Islet of Langerhans (tissue), 1 donor: ENCODE data around the gene SETD7.
A peak's percentile ranks its signal among the peaks of the same experiment; 100 is the strongest.

ENCODE experiments used
- FAIRE-seq: peaks from one replicate; lab custom pipeline; 2011; peaks lifted over from hg19 to GRCh38; lab: Jason Lieb, UNC

Gene SETD7

DNA sequence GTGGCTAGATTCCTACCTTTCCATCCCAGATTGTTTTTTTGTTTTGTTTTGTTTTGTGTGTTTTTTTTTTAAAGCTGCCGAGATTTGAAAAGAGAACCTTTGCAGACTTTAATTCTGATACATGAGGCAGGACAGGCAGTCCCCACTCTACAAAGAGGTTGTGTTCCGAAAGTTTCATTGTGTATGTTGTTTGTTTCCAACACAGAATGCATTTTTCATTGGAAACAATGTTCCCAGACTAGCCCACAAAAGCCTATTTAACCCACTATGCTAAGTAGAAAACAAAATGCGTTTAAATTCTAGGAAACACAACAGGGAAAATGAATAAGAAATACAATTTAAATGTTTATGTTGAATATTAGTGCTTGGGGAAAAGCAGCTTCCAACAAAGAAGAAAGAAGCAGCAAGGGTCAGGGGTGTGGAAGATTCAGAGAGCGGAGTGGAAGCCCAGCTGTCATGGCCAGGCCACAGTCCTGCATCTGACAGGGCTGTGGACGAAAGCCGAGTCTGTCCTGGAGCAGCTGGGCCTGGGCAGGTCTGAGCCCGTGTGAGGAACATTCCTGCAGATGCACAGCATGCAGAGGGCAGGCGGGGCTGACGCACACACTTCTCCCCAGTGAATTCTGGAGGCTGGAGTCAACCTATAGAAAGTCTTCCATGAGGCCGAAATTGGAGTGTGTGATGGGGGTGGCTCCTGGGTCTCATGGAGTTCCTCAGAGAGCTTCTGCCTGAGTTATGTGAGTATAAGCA lies 12.4 kb upstream of the SETD7 start:
- FAIRE-seq: no peak

DNA sequence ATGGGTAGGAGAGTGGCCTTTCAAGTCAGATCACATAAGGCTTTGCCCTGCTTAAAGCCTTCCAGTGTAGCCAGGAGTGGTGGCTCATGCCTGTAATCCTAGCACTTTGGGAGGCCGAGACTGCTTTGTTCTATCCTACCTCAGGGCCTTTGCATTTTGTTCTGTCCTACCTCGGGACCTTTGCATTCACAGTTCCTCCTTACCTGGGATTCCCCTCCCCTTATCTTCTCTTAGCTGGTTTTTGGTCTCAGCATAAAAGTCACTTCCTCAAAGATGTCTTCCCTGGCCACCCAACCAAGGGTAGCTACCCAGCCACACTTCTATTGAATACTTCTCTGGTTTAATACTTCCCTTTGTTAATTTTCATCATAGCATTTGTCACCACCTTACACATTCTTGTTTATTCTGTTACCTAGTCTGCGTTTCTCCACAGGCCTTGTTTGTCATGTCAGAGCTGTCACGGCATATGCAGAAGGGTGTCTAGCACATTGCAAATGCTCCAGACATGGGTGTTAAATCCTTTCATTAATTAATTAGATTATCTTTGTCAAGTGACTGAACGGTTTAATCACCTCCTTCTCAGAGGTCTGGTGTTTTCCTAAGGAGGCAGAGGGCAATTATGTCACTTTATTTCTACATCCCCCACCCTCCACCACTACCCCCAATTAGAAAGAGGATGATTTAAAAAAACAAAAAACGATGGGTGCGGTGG lies 11.3 kb upstream of the SETD7 start:
- FAIRE-seq: no peak

DNA sequence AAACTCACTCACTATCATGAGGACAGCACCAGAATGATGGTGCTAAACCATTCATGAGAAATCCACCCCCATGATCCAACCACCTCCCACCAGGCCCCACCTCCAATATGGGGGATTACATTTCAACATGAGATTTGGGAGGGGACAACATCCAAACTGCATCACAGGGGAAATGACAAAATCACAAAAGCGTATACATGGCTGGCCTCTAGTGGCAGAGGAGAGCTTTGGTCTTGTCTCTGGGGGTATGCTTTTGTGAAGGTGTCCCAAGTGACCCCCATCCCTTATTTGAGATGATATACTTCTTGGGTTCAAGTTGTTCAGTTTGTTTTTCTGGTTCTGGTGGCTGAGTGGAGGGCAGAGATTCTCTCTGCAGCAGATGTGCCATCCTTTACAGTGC lies 8.5 kb upstream of the SETD7 start:
- no peak for FAIRE-seq

GRCh38 chr4:139563515-139563914 lies 7.5 kb upstream of the SETD7 start:
- FAIRE-seq: no peak

- FAIRE-seq: no peak
Observed at GRCh38 chr4:139562839-139563238, 6.8 kb upstream of the SETD7 start.

GRCh38 chr4:139562067-139562684 lies 6.2 kb upstream of the SETD7 start:
- no peak for FAIRE-seq

GRCh38 chr4:139560406-139561104 lies 4.5 kb upstream of the SETD7 start:
- peak; percentile 96 for FAIRE-seq

DNA sequence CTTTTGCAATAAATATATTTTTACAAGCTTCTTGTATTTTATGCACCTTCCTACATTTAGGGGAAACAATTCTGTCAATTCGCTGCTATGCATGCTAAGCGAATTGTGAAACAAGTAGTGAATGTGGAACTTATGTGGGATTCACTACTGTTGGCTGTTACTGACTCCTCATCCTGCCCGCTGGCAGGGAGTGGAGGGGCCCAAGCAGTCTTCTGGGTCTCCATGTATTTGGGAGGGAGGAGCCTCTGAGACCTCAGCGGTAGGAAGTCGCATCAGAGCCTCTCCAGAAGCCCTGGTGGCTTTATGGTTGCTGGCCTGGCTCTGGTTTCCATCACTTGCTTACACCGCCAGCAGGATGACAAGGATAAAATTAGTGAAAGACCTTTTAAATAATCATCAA lies 3.7 kb upstream of the SETD7 start:
- FAIRE-seq: no peak

DNA sequence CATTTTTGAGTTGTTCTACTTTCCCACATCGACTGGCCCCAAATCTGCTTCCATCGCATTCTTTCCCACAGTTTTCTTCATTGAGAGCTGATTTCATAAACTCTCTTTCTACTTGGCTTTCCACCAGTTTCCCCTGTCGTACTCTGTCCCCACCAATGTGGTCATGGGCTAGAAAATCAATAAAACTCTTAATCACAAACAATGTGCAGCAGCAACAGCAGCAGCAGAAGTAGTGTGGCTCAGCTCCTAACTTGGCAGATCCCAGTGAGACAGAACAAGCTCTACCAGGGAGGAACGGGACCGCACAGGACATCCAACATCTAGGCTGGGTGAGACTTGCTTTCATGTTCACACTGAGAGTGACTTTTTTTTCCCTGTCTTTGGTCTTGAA lies 3.1 kb upstream of the SETD7 start:
- FAIRE-seq: no peak

DNA sequence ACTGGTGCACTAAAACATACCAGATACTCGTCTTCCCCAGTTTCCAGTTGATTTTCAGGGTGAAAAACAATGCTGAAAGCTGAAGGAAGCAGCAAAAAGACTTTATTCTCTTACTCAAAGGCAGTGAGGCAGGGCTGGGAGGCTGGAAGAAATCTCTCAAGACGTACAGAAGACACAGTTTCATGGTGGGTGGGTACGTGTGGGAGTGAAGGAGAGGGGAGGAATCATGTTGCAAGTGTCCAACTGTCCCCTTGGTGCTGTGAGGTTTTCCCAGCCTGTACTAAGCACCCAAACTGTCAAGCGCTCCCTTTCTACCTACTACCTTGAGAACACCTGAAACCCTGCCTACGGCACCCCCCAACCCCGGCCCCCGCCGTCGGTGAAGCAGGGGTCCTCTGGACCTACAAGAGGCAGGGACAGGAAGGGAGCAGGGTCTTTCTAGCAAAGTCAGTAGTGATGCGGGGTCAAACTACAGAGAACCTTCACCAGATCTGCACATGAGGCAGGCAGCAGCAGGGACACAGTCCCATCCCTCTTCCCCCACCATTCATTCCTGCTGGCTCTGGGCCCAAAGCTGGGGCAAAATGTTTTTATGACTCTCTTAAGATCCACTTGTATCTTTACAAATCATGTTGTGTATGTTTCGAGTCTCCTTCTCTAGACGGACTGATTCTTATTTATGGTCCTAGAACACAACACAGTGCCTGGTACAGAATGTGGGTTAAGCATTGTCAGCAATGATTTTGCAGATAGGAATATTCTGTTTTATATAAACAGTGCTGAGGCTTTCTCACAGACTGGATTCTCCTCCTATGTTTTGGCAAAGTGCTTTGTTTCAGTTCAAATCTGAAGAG lies 2.4 kb upstream of the SETD7 start:
- no peak for FAIRE-seq

DNA sequence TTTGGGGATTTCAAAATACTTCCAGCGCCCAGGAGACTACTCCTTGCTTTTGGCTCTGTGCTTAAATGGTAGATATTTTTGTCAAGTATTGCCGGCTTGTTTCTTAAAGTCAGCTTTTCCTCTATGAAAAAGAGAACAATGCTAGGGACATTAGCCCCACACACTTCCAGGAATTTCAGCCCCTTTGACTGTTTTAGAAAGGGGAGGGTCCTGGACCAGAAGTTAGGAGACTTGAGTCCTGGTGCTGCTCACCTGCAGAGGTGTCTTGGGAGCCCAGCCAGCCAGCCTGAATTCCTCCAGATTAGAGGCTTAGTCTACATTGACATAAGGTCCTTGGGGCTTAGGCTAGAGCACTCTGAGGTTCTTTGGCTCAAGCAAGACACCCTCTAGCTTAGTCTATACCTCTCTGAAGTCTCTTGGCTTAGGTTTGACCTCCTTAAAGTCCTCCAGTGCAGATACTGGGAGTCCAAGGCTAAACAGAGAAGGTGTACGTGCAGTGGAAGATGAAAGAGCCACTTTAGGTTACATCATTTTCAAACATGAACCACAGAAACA lies 1.6 kb upstream of the SETD7 start:
- FAIRE-seq: no peak

- FAIRE-seq: peak; percentile 47
Observed at GRCh38 chr4:139556724-139557555, 921 bp upstream of the SETD7 start.

DNA sequence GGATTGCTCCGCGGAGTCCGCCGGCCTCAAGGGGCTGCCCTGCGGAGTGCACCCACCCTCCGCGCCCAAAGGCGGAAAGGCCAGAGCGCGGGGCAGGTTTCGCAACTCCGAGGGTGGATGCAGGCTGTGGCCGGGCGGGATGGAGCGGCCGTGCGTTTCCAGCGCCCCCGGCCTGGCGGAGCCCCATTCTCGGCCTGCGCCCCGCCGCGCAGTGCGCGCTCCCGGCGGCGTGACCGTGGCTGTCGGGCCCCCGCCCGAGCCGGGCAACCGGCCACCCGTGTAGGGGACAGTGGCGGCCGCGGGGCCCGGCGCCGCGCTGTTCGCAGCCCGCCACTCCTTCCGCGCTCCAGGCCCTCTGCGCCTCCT lies 331 bp downstream of the SETD7 start:
- FAIRE-seq: no peak

GRCh38 chr4:139554893-139555704 lies 920 bp downstream of the SETD7 start:
- peak; percentile 79 for FAIRE-seq

DNA sequence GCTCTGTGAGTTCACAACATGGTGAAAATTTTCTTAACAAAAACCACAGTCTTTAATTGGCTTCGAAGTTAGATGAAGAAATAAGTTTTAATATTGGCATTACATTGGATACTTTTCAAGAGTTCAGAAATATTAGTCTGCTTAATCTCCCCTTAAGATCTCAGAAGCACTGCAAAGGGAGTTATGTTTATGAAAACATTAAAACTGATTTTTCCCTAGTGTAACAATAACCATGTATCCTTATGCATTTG lies 1.5 kb downstream of the SETD7 start:
- no peak for FAIRE-seq

DNA sequence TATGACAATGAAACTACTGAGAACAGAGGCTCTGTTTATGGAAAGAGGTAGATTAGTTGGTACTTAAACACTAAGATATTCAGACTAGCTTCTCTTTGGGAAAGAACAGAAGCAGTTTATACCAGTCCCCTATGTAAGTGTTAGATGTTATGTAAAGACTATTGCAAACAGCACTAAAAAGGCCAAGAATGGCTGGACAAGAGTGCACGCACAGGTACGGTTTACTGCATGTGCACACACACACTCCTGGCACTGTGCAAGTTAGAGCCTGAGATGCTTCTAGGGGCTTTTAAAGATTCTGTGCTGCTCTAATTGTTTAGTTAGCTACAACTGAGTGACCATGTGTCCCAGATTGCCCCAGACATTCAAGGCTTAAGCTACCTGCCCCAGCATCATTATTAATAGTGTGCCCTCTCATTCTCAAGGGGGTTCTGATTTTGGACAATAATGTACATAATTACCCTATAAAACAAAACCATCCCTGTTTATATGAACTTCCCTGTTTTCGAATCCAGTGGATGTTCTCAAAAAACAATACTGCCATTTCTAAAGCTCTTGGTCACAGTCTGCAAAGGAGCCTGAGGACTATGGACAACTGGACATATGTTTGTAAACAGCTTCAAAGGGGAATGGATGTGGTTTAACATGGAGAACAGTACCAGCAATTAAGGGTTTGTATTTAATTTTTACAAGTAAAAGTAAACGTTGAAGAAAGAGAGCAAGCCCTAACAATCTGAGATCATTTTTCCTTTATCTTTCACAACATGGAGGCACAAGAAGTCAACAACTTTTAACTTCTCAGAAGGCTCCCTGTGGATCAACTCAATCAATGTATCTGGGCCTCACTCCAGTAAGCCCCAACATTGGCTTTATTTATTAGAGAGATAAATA lies 2.0 kb downstream of the SETD7 start:
- FAIRE-seq: no peak

DNA sequence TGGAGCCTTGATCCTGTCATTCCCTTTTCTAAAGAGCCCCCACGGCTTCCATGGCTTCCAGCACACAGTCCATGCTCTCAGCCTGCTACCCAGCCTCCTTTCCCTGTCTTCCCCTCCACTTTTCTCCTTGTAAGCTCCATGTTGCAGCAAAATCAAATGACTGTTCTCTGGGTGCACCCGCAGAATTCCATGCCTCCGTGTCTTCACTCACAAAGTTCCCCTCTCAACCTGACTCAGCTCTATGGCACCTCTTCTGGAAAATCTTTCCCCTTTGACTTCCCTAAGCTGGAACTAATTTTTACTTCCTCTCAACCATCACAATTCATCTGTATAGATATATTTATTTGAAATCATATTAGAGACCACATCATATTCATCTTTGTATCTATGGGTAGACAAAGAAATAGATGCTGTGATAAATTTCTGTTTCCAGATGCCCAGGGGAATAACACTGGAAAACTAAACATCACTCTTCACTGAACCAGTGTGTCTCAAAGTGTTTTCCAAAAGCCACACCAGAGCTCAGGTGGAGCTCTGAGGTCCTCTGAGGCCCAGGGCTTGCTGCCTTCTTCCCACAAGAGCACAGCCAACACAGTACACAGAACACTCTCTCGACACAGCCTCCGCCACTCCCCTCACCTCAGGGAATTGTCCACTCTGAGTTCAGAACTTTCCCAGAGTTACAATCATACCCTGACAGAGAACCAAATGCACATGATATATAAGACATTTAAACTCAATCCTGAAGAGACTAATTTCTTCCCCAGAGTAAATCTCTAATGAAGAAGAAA lies 3.3 kb downstream of the SETD7 start:
- no peak for FAIRE-seq

GRCh38 chr4:139550724-139551429 lies 5.1 kb downstream of the SETD7 start:
- FAIRE-seq: peak; percentile 86
